GM12874 (cell line): ENCODE results near the gene ZAR1L.

ENCODE experiments used
- CTCF ChIP-seq: IDR thresholded peaks from 2 replicates; pipeline ENCODE4 v1.5.1; 2011; ENCODE audit warnings: low read depth, mild to moderate bottlenecking, control low read depth, low read length, moderate library complexity; ENCODE audit not compliant: insufficient read depth

ZAR1L gene, protein sequence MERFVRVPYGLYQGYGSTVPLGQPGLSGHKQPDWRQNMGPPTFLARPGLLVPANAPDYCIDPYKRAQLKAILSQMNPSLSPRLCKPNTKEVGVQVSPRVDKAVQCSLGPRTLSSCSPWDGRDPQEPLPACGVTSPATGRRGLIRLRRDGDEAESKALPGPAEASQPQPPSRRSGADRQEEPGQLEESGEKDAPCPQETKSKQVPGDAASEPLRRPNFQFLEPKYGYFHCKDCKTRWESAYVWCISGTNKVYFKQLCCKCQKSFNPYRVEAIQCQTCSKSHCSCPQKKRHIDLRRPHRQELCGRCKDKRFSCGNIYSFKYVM

GRCh38 chr13:32315238-32316027, at the start of gene ZAR1L, which contains the start of gene BRCA2:
ZAR1L (minus strand) TSS chr13:32315363; CDS start chr13:32311925, 3,438 bp downstream.
BRCA2 (plus strand) TSS chr13:32315508; CDS start chr13:32316461, 953 bp downstream.
- no peak for TF ChIP-seq CTCF

- no peak for TF ChIP-seq CTCF
Observed at GRCh38 chr13:32362574-32362973, 47.4 kb upstream of the ZAR1L start.

DNA sequence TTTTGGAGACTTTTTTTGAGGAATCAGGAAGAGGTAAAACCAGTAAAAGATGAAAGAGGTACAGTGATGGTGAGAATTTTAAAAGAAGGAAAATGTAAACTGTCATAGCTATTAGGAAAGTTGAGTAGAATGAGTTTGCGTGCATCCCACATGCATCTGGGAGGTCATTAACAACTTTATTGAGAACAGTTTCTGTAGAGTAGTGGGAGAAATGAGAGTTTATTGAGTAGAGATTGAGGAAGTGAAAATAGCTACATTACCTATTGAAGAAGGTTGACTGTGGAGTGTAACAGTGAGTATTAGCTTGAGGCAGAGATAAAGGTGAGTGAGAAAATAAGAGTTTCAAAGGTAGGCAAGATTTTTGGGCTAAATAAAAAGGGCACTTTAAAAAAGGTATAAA, 38.9 kb upstream of the ZAR1L start:
- TF ChIP-seq CTCF = no peak

DNA sequence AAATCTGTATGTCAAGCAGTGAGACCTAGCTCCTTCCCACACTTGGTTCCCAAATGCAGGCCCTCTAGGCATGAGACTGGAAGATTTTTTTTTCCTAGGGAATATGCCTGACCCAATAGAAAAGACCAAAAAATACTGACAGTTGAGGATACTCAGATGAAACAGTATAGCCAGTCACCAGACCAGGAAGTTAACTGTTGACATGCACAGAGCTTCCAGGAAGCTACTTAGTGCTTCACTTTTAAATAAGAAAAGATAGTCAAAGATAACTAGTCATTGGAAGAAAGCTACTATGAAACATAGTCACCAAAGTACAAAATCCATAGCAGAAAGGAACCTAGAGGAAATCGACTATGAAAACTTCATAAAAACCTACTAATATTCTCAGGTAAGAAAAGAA, 32.5 kb upstream of the ZAR1L start:
- TF ChIP-seq CTCF = no peak

DNA sequence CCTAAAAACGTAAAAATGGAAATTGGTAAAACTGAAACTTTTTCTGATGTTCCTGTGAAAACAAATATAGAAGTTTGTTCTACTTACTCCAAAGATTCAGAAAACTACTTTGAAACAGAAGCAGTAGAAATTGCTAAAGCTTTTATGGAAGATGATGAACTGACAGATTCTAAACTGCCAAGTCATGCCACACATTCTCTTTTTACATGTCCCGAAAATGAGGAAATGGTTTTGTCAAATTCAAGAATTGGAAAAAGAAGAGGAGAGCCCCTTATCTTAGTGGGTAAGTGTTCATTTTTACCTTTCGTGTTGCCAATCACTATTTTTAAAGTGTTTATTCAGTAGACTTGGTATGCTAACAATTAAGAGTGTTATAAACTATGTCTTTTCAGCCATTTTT, 25.8 kb upstream of the ZAR1L start:
- no peak for TF ChIP-seq CTCF

- TF ChIP-seq CTCF = no peak
Observed at GRCh38 chr13:32334671-32335070, 19.5 kb upstream of the ZAR1L start.

- TF ChIP-seq CTCF = no peak
Observed at GRCh38 chr13:32330441-32330840, 15.3 kb upstream of the ZAR1L start.
